HCT116 (cell line): ENCODE data around the gene KIAA0232. TPM values are rescaled to one million over a fixed set of nuclear protein-coding genes. Genes with fewer than 3 reads are reported as not detected.

ENCODE experiments used
- ATAC-seq: fragments of 200-7000 bp; cut with Tn5 transposase; 2 replicates; pipeline ENCODE4 v1.9.1; 2020; ENCODE audit warnings: mild to moderate bottlenecking, moderate library complexity
- BruUV-seq: library from RNA; stranded (reverse); fragments of 400-500 nt; replicated peaks from 2 replicates; lab custom pipeline; 2021; lab: Mats Ljungman, UMichigan
- CTCF ChIA-PET: fragments of 300-600 bp; sonication (Branson Sonifier 250); formaldehyde crosslinking; loops from one replicate; lab custom pipeline; 2021; ENCODE audit warnings: antibody characterized with exemption; lab: Charles Lee
- POLR2A ChIA-PET: fragments of 300-600, 350-600 bp; sonication (Branson Sonifier 250); formaldehyde crosslinking; loops from one replicate; lab custom pipeline; 2021; ENCODE audit warnings: antibody characterized with exemption; lab: Charles Lee
- RAD21 ChIA-PET, 2 experiments: fragments of 300-600 bp; sonication (Branson Sonifier 250); formaldehyde crosslinking; loops; one replicate each; lab custom pipeline; 2023; ENCODE audit warnings: low total read pairs in 2 of 2; ENCODE audit not compliant: uncharacterized antibody in 2 of 2, unreplicated experiment in 2 of 2, low non-redundant PET in 1 of 2; lab: Charles Lee
- DNase-seq: peaks from one replicate; pipeline ENCODE4 v3.0.0-alpha.2; 2010; ENCODE audit warnings: low read depth, low spot score
- H2AFZ ChIP-seq: fragments of 200-600 bp; shearing (Covaris generic), sonication (generic); 2 replicates; pipeline ENCODE4 v1.6.1; 2017; ENCODE audit warnings: low read depth, mixed run types, mixed read lengths, antibody characterized with exemption, low read length; ENCODE audit not compliant: poor library complexity, severe bottlenecking
- H3K27ac ChIP-seq: 2 replicates; pipeline ENCODE4 v1.5.1; 2012; ENCODE audit warnings: low read depth, low read length
- H3K27me3 ChIP-seq: fragments of 200-600 bp; sonication (generic); 2 replicates; pipeline ENCODE4 v1.6.1; 2016; ENCODE audit warnings: mixed run types, low read length, mixed read lengths; ENCODE audit not compliant: insufficient read depth
- H3K36me3 ChIP-seq, 2 experiments: fragments of 200-500 bp in 1 of 2; fragments of 200-600 bp in 1 of 2; sonication (Bioruptor generic) in 1 of 2; sonication (generic) in 1 of 2; 2 replicates each; pipeline versions ENCODE4 v1.5.1 to v1.6.1; 2014 to 2016; ENCODE audit warnings: low read length in 2 of 2, inconsistent platforms in 1 of 2, mixed read lengths in 1 of 2, mixed run types in 1 of 2; ENCODE audit not compliant: insufficient read depth in 2 of 2, control insufficient read depth in 1 of 2
- H3K4me1 ChIP-seq, 2 experiments: fragments of 200-600 bp in 1 of 2; sonication (generic) in 1 of 2; 2 replicates each; pipeline versions ENCODE4 v1.5.1 to v1.6.1; 2012 to 2017; ENCODE audit warnings: low read length in 2 of 2, inconsistent platforms in 1 of 2, mild to moderate bottlenecking in 1 of 2, mixed read lengths in 1 of 2, mixed run types in 1 of 2, moderate library complexity in 1 of 2; ENCODE audit not compliant: insufficient read depth in 2 of 2, control insufficient read depth in 1 of 2
- H3K4me2 ChIP-seq: fragments of 200-600 bp; sonication (generic); 2 replicates; pipeline ENCODE4 v1.6.1; 2017; ENCODE audit warnings: mixed run types, low read length, mixed read lengths
- H3K4me3 ChIP-seq, 2 experiments: fragments of 200-600 bp in 1 of 2; sonication (generic) in 1 of 2; replicated peaks in 1 of 2; 2 replicates each; pipeline ENCODE4 v1.5.1; 2011 to 2016; ENCODE audit warnings: low read length in 2 of 2, control low read depth in 1 of 2, low read depth in 1 of 2, mild to moderate bottlenecking in 1 of 2, mixed read lengths in 1 of 2, mixed run types in 1 of 2
- H3K79me2 ChIP-seq: fragments of 200-600 bp; sonication (generic); 2 replicates; pipeline ENCODE4 v1.6.1; 2017; ENCODE audit warnings: mild to moderate bottlenecking, mixed run types, low read length, moderate library complexity, mixed read lengths; ENCODE audit not compliant: insufficient read depth
- H3K9ac ChIP-seq: fragments of 200-600 bp; sonication (generic); 2 replicates; pipeline ENCODE4 v1.6.1; 2016; ENCODE audit warnings: low read length, mixed read lengths
- H3K9me2 ChIP-seq: fragments of 200-600 bp; sonication (generic), shearing (Covaris generic); 2 replicates; pipeline ENCODE4 v1.6.1; 2017; ENCODE audit warnings: mixed run types, mild to moderate bottlenecking, moderate library complexity; ENCODE audit not compliant: insufficient read depth
- H3K9me3 ChIP-seq, 2 experiments: fragments of 200-500 bp in 1 of 2; fragments of 200-600 bp in 1 of 2; sonication (Bioruptor generic) in 1 of 2; sonication (generic) in 1 of 2; 2 replicates each; pipeline ENCODE4 v1.6.1; 2014 to 2017; ENCODE audit warnings: low read length in 2 of 2, mixed read lengths in 2 of 2, inconsistent platforms in 1 of 2, low read depth in 1 of 2, mild to moderate bottlenecking in 1 of 2, mixed run types in 1 of 2, moderate library complexity in 1 of 2; ENCODE audit not compliant: control insufficient read depth in 1 of 2, insufficient read depth in 1 of 2
- H4K20me1 ChIP-seq: fragments of 200-600 bp; sonication (generic), shearing (Covaris generic); 2 replicates; pipeline ENCODE4 v1.6.1; 2017; ENCODE audit warnings: mixed run types, mild to moderate bottlenecking, moderate library complexity; ENCODE audit not compliant: insufficient read depth
- ATF3 ChIP-seq: IDR thresholded peaks from 2 replicates; pipeline ENCODE4 v1.6.1; 2012
- CBX3 ChIP-seq: IDR thresholded peaks from 2 replicates; pipeline ENCODE4 v1.6.1; 2012; ENCODE audit warnings: low read depth
- EZH2phosphoT487 ChIP-seq: fragments of 200-600 bp; IDR thresholded peaks from 2 replicates; pipeline ENCODE4 v1.6.1; 2018; ENCODE audit warnings: antibody characterized with exemption, borderline replicate concordance
- JUND ChIP-seq: IDR thresholded peaks from 2 replicates; pipeline ENCODE4 v1.6.1; 2012
- RAD21 ChIP-seq: IDR thresholded peaks from 2 replicates; pipeline ENCODE4 v1.6.1; 2012; ENCODE audit warnings: low read depth, mild to moderate bottlenecking
- REST ChIP-seq: IDR thresholded peaks from 2 replicates; pipeline ENCODE4 v1.6.1; 2012; ENCODE audit warnings: low read depth
- ZBTB33 ChIP-seq: IDR thresholded peaks from 2 replicates; pipeline ENCODE4 v1.6.1; 2011; ENCODE audit warnings: mild to moderate bottlenecking, low read length, moderate library complexity; ENCODE audit not compliant: insufficient replicate concordance; ENCODE audit errors: extremely low read depth
- intact Hi-C: fragments of 100-400 bp; cut with micrococcal nuclease; formaldehyde crosslinking; loops from 2 replicates; pipeline ENCODE4 v1.10.0; 2022
- total RNA-seq: library from RNA; stranded (reverse); gene quantifications from one replicate; pipeline ENCODE4 v1.2.1, GENCODE V29; 2021; ENCODE audit not compliant: unreplicated experiment

Gene KIAA0232
- total RNA-seq, 1 experiment from 2014 or later = 18.1 TPM

- no TSS peak for BruUV-seq
- DNase-seq = no peak
Observed at GRCh38 chr4:6819295-6819694, 36.8 kb downstream of the KIAA0232 start.

GRCh38 chr4:6820695-6821094 is 38.2 kb downstream of the KIAA0232 start:
- ATAC-seq (no peak), DNase-seq (no peak)
- Histone ChIP-seq H3K27me3 (no peaks in the 10 kb centered on the region), H3K4me1 (no peaks in the 10 kb centered on the region), H3K9ac (no peak overlapping the region), H3K4me3 (no peak overlapping the region), H2AFZ (no peak overlapping the region), H3K4me2 (no peak overlapping the region), H3K27ac (no peak overlapping the region), H4K20me1 (no peaks in the 10 kb centered on the region), H3K79me2 (peaks cover 27% of the 10 kb centered on the region), H3K9me2 (no peaks in the 10 kb centered on the region), H3K36me3 (peaks cover 3 to 12% of the 10 kb centered on the region in 2 experiments; a peak in 3 of 4 replicates), H3K9me3 (peaks cover 0 to 15% of the 10 kb centered on the region in 2 experiments; a peak in 1 of 4 replicates)
- ChIA-PET CTCF (no interaction called here), RAD21 (no interaction called here), POLR2A (no interaction called here)
- intact Hi-C loops = no loop called here
- TF ChIP-seq ATF3 (no peak), JUND (no peak), RAD21 (no peak), REST (no peak), CBX3 (no peak)
- BruUV-seq = no TSS peak

More at GRCh38 chr4:6819295-6819694, 36.8 kb downstream of the KIAA0232 start:
- CTCF ChIA-PET = no interaction called here
- Histone ChIP-seq H2AFZ (no peak overlapping the region), H3K4me1 (no peaks in the 10 kb centered on the region), H3K27me3 (no peaks in the 10 kb centered on the region), H3K4me3 (no peak overlapping the region), H3K9ac (no peak overlapping the region), H3K79me2 (peaks cover 28% of the 10 kb centered on the region), H3K4me2 (no peak overlapping the region), H3K36me3 (peaks cover 1 to 6% of the 10 kb centered on the region in 2 experiments; a peak in 3 of 4 replicates), H3K9me2 (no peaks in the 10 kb centered on the region), H4K20me1 (no peaks in the 10 kb centered on the region), H3K9me3 (peaks cover 0 to 15% of the 10 kb centered on the region in 2 experiments; a peak in 1 of 4 replicates), H3K27ac (no peak overlapping the region)
- intact Hi-C loops = no loop called here
- RAD21 ChIA-PET = no interaction called here
- ATAC-seq = no peak
- TF ChIP-seq ZBTB33 (no peak), EZH2phosphoT487 (no peak)
- POLR2A ChIA-PET = no interaction called here
